HG03342 (cell line): ENCODE data around the gene SDC3.

Experiments
- ATAC-seq: cut with Tn5 transposase; IDR thresholded peaks from one replicate; pipeline ENCODE4 v1.9.1; 2021; ENCODE audit warnings: mild to moderate bottlenecking, moderate library complexity; ENCODE audit not compliant: unreplicated experiment

The SDC3 gene

DNA sequence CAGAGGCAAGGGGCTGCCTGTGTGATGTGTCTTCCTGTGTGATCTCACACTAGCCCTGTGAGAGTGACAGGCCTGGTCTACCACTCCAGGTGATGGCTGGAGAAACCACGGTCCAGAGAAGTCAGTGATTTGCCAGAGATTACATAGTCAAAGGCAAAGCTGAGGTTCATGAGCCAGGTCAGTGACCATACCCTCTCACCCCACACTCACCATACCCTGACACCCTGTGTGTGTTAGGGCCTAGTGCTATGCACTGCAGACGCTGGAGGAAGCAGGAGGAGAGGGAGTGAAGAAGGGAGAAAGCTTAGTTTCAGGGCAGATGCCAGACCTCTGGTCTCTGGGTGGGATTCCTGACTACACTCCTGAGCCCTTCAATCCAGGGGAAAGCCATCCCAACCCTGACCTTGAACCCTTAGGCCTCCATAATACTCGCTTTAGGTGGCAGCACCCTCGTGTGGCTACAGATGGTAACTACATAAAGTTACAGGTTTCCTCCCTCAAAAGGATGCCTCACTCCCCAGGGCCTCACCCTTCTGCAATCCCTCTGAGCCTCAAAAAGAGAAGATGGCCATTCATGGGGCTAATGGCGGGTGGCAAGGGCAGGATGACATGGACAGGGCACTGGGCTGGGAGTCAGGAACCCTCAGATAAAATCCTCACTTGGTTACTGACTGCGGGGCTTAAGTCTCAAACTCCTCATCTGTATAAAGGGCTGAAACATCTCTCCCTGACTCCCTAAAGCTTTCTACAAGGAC is 20.8 kb upstream of the SDC3 start:
- no peak for ATAC-seq

DNA sequence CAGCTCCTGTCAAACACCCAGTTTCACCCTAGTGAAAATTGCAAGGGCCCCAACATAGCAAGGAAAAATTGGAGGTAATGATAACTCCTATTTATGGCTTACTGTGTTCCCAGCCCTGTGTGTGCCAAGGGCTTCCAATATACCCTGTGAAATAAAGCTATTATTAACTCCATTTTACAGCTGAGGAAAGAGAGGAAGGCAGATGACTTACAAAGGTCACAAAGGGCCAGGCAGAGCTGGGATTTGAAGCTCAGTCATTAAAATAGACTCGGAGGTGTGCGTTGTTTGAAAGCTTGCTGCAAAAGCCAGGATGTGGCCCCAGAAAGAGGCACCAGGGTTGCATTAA is 20.2 kb upstream of the SDC3 start:
- ATAC-seq, result no peak

DNA sequence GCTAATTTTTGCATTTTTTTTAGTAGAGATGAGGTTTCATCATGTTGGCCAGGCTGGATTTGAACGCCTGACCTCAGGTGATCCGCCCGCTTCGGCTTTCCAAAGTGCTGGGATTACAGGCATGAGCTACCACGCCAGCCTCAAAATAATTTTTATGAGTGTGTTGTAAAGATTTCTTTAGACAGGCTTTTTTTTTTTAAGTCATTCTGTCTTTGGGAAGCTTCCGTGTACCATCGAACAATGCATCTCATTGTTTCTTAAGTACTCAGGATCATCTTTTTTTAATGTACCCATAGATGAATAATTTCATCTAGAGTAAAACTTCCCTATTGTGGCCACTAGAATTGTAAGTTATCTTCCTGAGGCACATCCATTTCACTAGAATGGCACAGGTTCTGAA is 19.6 kb upstream of the SDC3 start:
- ATAC-seq, result no peak

DNA sequence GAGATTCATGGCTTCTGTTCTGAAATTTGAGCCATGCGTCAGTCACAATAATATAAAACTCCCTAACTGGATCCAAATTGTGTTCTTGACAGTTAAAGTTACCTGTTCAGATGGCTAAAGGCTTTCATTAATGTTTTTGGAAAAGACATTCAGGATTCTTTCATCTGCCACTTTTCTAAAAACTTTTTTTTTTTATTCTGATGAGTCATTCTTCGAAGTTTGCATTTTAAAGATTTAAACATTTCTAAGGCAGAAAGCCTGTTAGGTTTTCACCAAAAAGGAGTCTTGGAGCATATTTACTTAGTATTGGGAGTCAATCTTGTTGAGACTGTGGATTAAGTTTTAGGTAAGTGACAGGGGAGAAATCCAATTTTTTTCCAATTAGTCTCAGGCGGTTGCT is 18.9 kb upstream of the SDC3 start:
- ATAC-seq, result no peak

DNA sequence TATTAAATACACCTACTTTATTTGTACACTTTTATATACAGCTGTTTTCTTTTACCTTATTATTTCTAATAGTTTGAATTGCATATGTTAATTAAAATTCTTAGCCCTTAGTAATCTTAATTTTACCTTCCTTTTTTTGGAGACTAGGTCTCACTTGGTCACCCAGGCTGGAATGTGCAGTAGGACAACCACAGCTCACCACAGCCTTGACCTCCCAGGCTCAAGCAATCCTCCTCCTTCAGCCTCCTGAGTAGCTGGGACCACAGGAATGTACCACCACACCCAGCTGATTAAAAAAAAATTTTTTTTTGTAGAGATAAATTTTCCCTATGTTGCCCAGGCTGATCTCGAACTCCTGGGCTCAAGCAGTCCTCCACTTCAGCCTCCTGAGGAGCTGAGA is 15.0 kb upstream of the SDC3 start:
- no peak for ATAC-seq

DNA sequence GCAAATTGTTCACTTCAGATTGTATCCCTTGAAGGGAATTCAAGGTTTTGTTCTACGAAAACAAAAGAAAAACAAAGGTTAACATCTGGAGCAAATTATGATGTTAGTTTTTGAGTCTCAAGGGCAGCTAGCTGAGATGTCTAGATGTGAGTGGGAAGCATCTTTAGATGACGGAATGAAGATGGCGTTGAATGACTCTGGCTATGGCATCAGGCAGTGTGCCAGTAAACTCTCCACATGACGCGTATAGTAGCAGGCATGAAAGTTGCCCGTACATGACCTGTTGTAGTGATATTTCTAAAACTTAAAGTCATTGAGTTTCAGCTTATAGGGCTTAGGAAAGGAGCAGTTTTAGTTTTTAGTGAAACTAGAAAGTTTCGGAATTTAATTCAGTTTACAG is 12.3 kb upstream of the SDC3 start:
- ATAC-seq, result no peak

DNA sequence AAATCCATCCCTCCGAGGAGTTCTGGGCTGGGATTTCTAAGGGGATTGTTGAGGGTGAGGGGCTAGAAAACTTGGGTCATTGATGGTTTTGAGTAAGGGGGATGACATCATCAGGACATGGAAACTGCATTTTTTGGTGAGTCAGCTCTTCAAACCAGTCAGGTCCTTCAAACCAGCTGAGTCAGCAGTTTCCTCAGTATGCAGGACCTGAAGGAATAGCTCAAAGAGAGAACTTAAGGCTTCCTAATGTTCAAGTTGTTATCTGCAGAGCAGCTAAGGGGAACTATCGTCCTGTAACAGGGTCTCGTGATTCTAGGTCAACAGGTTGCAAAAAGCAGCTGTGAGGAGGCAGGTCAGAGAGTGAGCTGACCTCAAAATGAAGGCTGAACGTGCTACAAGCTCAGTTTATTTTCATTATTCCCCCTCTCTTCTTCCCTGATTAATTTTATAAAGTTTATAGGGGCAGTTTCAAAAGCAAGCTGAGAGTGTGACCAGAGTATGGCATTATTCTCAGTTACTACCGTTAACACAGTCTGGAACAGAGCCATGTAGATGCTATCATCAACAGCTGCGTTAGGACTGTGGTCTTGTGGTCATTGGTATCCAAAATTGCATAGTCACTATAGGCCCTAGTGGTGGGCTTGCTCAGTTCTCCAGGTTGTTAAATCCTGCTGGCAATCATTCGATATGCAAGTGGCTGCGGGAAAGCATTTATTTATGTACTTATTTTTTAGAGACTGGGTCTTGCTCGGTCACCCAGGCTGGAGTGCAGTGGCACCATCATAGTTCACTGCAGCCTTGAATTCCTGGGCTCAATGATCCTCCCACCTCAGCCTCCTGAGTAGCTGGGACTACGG is 10.7 kb upstream of the SDC3 start:
- no peak for ATAC-seq

DNA sequence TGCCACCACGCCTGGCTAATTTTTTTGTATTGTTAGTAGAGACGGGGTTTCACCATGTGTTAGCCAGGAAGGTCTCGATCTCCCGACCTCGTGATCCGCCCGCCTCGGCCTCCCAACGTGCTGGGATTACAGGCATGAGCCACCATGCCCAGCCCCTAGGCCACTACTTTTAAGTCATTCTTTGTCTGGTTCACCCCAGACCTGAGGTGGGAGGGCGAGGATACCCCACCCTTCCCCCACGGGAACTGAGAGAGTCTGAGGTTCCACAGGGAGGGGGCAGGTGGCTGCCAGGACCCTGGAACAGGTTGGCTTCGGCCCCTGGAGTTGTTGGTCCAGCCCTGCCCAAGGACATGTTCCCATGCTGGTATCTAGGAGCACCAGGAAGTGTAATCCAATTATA is 7.7 kb upstream of the SDC3 start:
- ATAC-seq, result no peak

DNA sequence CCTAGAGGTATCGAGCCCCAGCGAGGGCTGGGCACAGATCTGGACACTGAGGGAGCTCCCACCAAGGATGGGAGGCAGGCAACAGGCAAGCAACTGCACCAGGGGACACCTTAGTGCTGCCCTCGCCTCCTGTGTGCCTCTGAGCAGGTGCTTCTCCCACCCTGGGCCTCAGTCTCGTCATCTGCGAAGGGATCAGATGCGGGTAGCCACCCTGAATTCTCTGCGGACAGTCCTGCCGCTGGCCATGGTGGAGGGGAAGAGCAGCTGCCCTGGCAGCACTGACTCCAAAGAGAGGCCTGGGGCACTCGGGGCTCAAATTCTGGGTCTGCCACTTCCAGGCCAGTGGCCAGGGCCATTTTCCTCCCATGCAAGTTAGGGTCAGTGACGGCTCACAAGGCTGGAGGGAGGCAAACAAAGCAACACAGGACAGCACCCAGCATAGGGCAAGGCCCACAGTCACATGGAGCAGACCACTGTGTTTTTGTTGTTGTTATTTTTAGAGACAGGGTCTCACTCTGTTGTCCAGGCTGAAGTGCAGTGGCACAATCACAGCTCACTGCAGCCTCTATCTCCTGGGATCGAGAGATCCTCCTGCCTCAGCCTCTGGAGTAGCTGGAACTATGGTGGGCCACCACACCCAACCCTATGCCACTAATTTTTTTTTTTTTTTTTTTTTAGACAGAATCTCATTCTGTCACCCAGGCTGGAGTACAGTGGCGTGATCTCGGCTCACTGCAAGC is 7.1 kb upstream of the SDC3 start:
- ATAC-seq, result no peak

DNA sequence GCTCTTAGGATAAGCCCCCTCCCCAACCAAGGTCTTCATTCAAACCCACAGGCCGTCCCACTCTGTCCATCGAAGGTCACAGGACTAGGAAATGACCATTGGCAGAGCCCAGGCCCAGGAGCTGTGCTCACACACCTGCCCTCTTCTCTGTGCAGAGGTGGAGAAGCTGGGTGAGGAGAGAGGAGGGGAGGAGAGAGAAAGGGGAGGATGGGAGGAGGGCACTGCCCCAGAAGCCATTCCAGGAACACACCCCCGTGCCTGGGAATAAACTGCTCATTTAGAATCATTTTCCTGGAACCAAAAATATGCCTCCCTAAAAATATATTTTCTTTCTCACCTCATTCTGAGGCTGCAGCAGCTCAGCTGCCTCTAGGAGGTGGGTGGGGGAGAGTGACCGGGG is 6.4 kb upstream of the SDC3 start:
- no peak for ATAC-seq

DNA sequence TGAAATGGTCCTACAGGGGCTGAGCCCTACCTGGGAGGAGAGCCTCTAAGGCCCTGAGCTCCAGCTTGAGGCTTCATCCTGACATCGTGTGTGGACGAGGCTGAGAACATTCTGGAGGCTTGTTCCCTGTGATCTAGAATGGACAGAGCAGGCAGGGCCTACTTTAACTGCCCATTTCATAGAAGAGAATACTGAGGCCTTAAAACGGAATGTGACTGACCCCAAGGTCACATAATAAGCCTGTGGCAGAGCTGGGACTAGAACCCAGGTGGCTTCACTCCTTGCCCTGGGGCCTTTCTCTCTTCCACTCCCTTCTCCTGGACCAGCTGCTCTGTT is 6.0 kb upstream of the SDC3 start:
- ATAC-seq, result no peak

DNA sequence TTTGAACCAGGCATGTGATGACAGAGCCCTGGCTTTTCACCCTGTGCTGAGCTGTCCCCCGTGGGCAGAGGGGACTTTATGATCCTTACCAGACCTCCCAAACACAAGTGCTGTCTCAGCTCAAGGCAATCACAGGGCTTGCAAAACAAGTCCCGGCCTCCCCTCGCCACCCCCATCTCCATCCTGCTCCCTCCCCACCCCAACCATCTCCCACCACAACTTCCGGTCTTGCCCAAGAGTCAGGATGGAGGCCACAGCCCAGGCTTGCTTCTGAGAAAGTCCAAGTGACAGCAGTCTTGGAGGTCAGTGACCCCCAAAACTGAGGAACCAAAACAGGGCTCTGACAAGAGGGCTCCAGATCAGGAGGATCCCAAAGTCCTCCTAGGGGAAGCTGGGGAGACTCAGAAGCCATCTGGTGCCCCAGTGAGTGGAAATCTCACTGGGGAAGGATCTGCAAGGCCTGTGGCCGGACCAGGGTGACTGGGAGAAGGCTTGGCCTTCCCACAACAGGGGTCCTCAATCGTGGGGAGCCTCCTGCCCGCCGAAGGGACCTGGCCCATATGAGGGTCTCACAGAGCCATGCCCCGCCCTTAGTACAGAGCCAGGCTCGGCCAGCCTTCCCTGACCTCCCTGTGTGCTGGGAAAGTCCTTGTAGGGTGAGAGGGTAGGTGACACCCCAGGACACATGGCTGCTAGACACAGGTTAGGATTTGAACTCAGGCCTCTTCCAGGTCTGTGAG is 4.5 kb upstream of the SDC3 start:
- ATAC-seq, result no peak

DNA sequence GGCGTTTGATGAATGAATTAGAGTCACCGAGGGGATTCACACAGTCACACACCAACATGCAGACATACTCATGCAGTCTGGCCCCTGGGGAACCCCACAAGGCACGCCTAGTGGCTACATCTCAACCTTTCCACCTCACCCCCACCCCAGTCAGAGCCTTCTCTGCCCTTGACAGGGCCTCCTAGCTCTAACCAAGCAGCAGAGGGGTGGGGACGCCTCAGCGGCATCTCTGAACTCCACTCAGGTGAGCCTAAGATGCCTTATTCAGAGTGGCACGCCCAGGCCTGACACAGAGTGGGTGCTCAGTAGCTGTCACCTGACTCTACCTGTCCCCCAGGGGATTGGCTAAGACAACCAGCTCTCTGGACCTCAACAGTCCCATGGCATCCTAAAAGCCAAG is 3.7 kb upstream of the SDC3 start:
- no peak for ATAC-seq

DNA sequence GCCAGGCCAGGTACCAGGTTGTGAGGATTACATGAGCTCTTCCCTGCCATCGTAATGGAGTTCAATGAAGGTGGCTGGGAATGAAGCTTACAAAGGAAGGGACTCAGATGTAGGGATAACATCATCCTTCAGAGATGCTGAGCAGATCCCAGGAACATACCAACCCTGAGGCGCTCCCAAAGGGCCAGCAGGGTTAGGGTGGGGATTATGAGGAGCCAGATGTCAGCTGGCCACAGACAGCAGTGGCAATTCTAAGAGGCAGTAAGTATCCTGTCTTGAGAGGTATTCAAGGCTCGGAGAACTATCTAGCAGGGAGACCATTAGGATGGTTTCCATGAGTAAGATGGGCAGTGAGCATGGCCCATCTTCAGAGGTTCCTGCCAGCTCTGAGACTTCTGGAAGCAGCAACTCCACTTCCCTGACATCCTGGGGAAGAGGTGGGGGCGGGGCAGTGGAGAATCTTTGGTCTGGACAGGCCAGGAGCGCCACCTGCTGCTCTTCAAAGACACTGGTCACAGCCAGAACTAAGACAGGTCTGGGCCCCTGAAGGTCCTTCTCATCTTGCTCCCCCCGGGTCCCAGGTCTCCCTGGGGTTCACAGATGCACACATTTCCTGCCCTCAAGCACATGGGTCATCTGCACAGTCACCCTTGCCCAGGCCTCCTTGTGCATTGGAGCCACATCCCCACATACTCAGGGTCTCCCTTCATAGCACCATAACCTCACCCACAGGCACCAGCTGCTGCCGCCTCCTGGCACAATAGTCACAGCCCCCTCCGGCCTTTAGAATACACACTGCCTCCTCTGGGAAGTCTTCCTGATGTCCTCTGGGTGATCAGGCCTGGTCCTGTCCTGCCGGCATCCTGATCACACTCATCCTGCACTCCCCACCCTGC is 2.7 kb upstream of the SDC3 start:
- no peak for ATAC-seq

DNA sequence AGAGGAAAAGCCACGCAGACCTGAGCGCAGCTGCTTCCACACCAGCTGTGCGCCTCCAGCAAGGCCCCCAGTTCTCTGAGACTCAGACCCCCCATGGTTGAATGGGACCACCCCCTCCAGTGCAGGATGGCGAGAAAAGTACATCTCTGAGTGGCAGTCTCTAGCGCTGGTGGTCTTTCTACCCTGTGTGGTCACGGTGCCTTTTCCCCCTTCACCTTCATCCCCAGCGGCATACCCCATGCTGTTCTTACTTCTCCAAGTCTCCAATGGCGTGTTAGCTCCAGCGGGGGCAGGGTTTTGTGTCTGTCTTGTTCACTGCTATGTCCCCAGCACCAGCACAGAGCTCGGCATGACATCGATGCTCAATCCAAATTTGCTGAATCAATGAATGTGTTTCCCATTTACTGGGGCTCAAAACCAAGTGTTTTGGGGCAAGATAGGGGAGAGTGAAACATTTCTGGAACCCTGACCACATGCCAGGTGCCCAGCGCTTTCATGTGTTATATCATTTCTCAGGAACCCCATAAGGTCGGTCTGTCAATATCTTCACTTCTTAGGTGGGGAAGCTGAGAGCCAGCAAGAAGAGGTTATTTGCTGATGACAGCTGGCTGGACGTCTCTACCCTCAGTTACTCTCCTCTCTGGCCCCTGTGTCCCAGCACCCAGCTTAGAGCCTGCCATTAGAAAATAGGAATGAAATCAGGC is 959 bp upstream of the SDC3 start:
- no peak for ATAC-seq

DNA sequence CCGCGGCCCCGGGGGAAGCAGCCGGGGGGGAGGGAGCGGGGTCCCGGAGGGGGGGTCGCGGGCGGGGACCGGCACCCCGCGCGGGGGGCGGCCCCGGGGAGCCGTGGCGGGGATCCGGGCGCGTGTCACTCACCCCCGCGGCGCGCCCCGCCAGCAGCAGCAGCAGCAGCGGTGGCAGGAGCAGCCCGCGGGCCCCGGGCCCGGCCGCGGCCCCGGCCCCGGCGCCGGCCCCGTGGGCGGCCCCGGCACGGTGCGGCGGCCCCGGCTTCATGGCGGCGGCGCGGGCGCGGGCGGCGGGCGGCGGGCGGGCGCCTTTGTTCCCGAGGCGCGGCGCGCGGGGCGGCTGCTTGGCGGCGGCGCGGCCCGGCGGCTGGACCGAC is 252 bp downstream of the SDC3 start:
- ATAC-seq, result no peak

DNA sequence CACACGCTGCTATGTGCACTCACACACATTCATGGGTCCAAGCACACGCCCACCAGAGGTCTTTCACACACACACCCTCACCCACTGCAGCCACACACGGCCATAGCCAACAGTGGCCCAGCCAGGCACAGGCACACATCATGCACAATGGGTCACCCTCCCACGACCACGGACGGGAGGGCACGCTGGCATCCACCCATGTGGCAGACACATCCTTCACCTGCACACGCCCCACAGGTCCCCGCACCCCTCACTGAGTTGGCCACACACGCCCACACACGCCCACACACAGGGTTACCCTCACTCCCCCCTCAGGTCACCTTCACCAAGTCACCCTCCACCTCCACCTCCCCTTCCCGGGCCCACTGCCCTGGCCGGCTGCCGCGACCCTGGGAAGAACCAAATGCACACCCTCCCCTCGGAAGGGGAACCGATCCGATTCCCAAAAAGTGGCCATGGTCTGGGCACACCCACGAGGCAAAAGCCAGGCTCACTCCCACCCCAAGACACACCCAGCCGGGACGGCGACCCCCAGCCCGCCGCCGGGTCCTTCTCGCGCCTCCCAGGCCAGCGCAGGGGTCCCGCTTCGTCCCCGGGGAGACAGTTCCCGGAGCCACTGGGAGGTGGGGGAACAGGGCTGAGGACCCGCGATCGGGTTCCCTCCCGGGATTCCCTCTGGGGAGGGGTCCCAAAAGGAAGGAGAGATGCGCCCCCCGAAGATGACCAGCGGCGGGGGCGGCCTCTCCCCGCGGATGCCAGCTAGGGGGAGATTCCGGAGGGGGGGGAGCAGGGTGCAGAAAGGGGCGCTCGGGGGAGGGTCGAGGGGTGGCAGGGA is 860 bp downstream of the SDC3 start:
- ATAC-seq, result no peak

DNA sequence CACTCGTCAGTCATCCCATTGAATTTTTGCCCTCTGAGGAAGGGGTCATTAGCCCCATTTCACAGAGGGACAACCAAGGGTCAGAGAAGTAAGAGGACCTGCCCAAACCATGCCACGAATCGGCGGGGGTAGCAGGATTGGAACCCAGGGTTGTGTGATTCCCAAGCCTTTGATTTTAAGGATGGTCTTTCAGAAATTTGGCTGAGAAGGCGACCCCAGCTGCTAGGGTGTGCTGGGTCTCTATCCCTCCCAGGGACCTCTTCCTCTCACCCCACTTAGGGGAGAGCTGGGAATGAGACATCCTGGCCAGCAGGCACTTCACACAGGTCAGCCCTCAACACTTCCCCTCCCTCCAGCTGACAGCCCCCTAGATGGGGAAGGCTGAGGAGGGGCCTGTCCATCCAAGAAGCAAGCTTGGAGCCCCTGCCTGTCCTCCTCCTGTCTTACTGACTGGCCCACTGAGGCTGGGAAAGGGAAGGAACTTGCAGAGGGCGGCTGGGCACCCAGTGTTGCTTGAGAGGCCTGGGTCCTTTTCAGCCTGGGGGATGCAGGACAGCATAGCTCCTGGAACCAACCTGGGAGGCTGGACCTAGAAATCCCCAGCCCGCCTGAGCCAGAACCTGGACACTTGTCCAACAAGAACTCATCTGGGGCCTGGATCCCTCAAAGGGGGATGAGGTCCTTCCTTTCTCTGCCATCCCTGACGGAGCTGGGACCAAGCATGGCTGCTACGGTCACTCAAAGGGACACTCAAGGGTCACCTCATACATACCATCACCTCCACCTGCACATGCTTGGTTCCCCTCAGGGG is 1.7 kb downstream of the SDC3 start:
- ATAC-seq, result no peak
